NOMO-1 treated with DMSO at 0.1 percent for 48 hours (cell line): ENCODE measurements around the gene NCAPD3.
"Not testable (repeated sequence)": the region's sequence is repeated elsewhere in the genome, so short reads cannot be mapped to it uniquely, and the experiment has no call there.

Experiments used
- DNase-seq: peaks from one replicate; lab custom pipeline; 2025; ENCODE audit not compliant: unreplicated experiment; lab: John Stamatoyannopoulos, UW

NCAPD3 gene

GRCh38 chr11:134229126-134229790 is 5.5 kb upstream of the NCAPD3 start:
- DNase-seq: no peak

- DNase-seq: no peak
These were observed 4.9 kb upstream of the NCAPD3 start for GRCh38 chr11:134228625-134229024.

GRCh38 chr11:134226806-134227325 is 3.1 kb upstream of the NCAPD3 start:
- no peak for DNase-seq

GRCh38 chr11:134224710-134225664 is 1.2 kb upstream of the NCAPD3 start:
- DNase-seq: peak; percentile 40

GRCh38 chr11:134223121-134223520 is 646 bp downstream of the NCAPD3 start:
- DNase-seq: peak; percentile 13

- no peak for DNase-seq
These were observed 7.0 kb downstream of the NCAPD3 start for GRCh38 chr11:134216816-134217215.

GRCh38 chr11:134215836-134216235 is 7.9 kb downstream of the NCAPD3 start:
- no peak for DNase-seq

- peak; percentile 0 for DNase-seq
These were observed 16.1 kb downstream of the NCAPD3 start for GRCh38 chr11:134207538-134208239.

- DNase-seq: no peak
These were observed 17.6 kb downstream of the NCAPD3 start for GRCh38 chr11:134206185-134206584.

- no peak for DNase-seq
These were observed 18.0 kb downstream of the NCAPD3 start for GRCh38 chr11:134205729-134206128.

GRCh38 chr11:134202661-134203060 is 21.1 kb downstream of the NCAPD3 start:
- no peak for DNase-seq

GRCh38 chr11:134200688-134201087 is 23.1 kb downstream of the NCAPD3 start:
- no peak for DNase-seq

- no peak for DNase-seq
These were observed 24.2 kb downstream of the NCAPD3 start for GRCh38 chr11:134199531-134199930.

- DNase-seq: no peak
These were observed 27.0 kb downstream of the NCAPD3 start for GRCh38 chr11:134196756-134197155.

- DNase-seq: not testable (repeated sequence)
These were observed 35.7 kb downstream of the NCAPD3 start for GRCh38 chr11:134188092-134188491.

GRCh38 chr11:134181707-134182106 is 42.1 kb downstream of the NCAPD3 start:
- no peak for DNase-seq

GRCh38 chr11:134178032-134178674 is 45.6 kb downstream of the NCAPD3 start:
- no peak for DNase-seq

GRCh38 chr11:134176284-134176683 is 47.5 kb downstream of the NCAPD3 start:
- no peak for DNase-seq

GRCh38 chr11:134173296-134173695 is 50.5 kb downstream of the NCAPD3 start:
- DNase-seq: no peak

GRCh38 chr11:134171951-134172350 is 51.8 kb downstream of the NCAPD3 start:
- DNase-seq: no peak

GRCh38 chr11:134170919-134171281 is 52.9 kb downstream of the NCAPD3 start:
- DNase-seq: no peak
